ENCODE data around the gene GPC3. TPM values are rescaled to one million over a fixed set of nuclear protein-coding genes. Genes with fewer than 3 reads are reported as not detected.

GPC3 gene
- total RNA-seq, 4 donors from 2014 or later: 1.2 to 13.3 (median 8.0) TPM

DNA sequence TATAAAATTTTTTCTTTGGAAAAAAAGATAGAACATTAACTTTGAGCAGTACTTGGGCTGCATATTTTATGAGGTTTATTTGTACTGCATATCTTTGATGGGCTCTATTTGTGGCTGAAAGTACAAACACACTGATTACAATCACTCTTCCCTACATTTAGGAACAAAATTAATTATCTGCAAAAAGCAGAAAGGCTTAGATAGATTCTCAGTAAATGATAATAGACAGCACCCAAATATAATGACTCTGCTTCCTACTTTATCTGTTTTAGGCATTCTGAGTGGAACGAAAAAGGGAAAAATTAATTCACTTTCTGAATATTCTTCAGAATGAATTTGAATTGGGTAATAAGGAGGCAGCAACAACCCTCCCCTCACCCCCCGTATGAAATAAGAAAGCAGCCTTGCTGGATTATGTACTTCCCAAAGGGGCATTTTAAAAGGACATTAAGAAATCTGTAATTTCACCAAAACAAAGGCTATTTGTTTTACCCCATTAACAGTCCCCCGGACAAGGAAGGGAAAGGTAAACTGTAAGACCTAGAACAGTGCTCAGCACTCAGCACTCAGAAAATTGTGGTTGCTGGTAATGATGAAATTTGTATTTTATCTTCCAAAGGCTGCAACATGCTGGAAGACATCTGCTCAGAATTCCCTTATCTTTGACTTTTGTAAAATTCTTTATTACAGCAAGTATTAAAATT lies 242.6 kb downstream of the GPC3 start:
- Histone ChIP-seq H3K4me1 (peaks cover 0 to 5% (median 0%) of the 10 kb centered on the region in 4 donors), H3K9me3 (no peaks in the 10 kb centered on the region), H3K27ac (replicated peaks in 1 of 4) (no peak overlapping the region), H3K36me3 (no peaks in the 10 kb centered on the region), H3K4me3 (no peak overlapping the region), H3K27me3 (no peaks in the 10 kb centered on the region)
- 60% methylated on average over 3 of the region's 3 CpGs for WGBS
- TF ChIP-seq POLR2AphosphoS5 (IDR thresholded peaks at IDR 0.05) (no peak), POLR2A (IDR thresholded peaks at IDR 0.05; ENCODE audit: low read depth) (no peak), EP300 (IDR thresholded peaks at IDR 0.05) (no peak)
- TF ChIP-seq, protein P1, sequence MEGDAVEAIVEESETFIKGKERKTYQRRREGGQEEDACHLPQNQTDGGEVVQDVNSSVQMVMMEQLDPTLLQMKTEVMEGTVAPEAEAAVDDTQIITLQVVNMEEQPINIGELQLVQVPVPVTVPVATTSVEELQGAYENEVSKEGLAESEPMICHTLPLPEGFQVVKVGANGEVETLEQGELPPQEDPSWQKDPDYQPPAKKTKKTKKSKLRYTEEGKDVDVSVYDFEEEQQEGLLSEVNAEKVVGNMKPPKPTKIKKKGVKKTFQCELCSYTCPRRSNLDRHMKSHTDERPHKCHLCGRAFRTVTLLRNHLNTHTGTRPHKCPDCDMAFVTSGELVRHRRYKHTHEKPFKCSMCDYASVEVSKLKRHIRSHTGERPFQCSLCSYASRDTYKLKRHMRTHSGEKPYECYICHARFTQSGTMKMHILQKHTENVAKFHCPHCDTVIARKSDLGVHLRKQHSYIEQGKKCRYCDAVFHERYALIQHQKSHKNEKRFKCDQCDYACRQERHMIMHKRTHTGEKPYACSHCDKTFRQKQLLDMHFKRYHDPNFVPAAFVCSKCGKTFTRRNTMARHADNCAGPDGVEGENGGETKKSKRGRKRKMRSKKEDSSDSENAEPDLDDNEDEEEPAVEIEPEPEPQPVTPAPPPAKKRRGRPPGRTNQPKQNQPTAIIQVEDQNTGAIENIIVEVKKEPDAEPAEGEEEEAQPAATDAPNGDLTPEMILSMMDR (IDR thresholded peaks at IDR 0.05): no peak
- DNase-seq (ENCODE audit: extremely low spot score): no peak
- intact Hi-C loops (cut with DNase I): no loop called here

DNA sequence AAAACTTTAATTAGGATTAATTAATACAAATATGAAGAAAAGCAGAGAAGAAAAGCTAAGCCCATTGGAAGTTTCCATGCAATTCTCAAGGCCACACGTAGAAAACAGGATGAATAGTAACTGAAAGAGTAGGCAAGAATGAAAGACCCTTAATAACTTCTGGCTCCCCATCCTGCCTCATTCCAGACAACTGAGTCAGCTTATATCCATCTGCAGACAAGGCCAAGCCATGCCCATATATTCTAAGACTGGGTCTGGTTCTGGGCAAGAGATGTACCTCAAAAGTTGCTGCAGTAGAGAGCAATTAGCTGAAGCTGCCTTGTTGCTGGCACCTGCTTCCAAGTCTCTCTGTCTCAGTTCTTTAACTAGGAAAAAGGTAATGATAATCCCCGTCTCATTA lies 244.1 kb downstream of the GPC3 start:
- DNase-seq (ENCODE audit: extremely low spot score): no peak
- Histone ChIP-seq H3K4me3 (no peak overlapping the region), H3K36me3 (no peaks in the 10 kb centered on the region), H3K27me3 (no peaks in the 10 kb centered on the region), H3K27ac (replicated peaks in 1 of 4) (no peak overlapping the region), H3K4me1 (no peaks in the 10 kb centered on the region), H3K9me3 (no peaks in the 10 kb centered on the region)
- intact Hi-C loops (cut with DNase I): no loop called here
- TF ChIP-seq, protein P1 (IDR thresholded peaks at IDR 0.05): no peak
- TF ChIP-seq POLR2A (IDR thresholded peaks at IDR 0.05; ENCODE audit: low read depth) (no peak), POLR2AphosphoS5 (IDR thresholded peaks at IDR 0.05) (no peak), EP300 (IDR thresholded peaks at IDR 0.05) (no peak)
- WGBS: 73% methylated on average over 2 of the region's 2 CpGs

DNA sequence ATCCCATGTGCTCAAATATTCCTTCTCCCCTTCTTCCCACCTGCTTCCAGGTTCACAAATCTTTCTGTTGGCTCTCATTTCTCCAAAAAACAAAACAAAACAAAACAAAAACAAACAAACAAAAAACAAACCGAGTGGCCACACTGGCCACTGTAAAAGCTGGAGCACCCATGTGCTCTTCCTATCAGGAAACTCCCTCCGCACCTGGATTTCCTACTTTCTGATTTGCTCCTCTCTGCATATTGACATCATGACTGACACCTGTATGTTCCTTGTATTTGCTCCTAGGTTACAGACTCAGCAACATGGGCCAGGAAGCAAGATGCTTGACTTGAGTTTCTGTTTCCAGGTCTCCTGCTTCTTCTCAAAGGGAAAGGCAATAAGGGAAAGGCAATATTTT lies 258.8 kb downstream of the GPC3 start:
- H3K9me3 ChIP-seq: no peaks in the 10 kb centered on the region
- intact Hi-C loops (cut with DNase I): no loop called here
- H3K4me3 ChIP-seq: no peak overlapping the region
- no peaks in the 10 kb centered on the region for H3K4me1 ChIP-seq
- no peak for DNase-seq (ENCODE audit: extremely low spot score)
- H3K36me3 ChIP-seq: no peaks in the 10 kb centered on the region
- 62% methylated on average over 2 of the region's 2 CpGs for WGBS
- H3K27ac ChIP-seq (replicated peaks in 1 of 4): no peak overlapping the region
- no peak for TF ChIP-seq POLR2AphosphoS5 (IDR thresholded peaks at IDR 0.05)
- no peak for TF ChIP-seq EP300 (IDR thresholded peaks at IDR 0.05)
- no peak for TF ChIP-seq POLR2A (IDR thresholded peaks at IDR 0.05; ENCODE audit: low read depth)
- TF ChIP-seq, protein P1 (IDR thresholded peaks at IDR 0.05): no peak
- H3K27me3 ChIP-seq: no peaks in the 10 kb centered on the region

DNA sequence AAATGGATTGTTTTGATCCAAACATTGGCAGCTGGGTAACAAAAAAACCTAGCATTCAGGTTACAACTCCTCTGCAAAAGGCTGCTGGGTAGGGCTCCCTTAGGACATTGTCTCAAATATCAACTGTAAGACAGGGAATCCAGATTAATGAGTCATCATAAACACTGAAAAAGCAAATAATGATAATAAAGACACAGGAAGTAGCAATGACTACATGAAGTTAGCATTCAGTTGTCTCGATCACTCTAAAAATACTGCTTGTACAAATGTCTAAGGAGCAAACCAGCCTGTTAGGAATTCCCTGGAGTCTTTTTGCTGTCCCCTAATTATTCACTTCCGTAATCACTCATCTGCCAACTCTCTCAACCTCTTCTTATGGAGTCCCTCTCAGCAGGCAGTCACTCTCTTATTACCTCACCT lies 259.2 kb downstream of the GPC3 start:
- WGBS: 57% methylated on average over 2 of the region's 2 CpGs
- no peak overlapping the region for H3K4me3 ChIP-seq
- H3K36me3 ChIP-seq: no peaks in the 10 kb centered on the region
- intact Hi-C loops (cut with DNase I): no loop called here
- H3K4me1 ChIP-seq: no peaks in the 10 kb centered on the region
- H3K27me3 ChIP-seq: no peaks in the 10 kb centered on the region
- H3K9me3 ChIP-seq: no peaks in the 10 kb centered on the region
- H3K27ac ChIP-seq (replicated peaks in 1 of 4): no peak overlapping the region
- TF ChIP-seq, protein P1 (IDR thresholded peaks at IDR 0.05): no peak
- TF ChIP-seq POLR2AphosphoS5 (IDR thresholded peaks at IDR 0.05): no peak
- no peak for TF ChIP-seq POLR2A (IDR thresholded peaks at IDR 0.05; ENCODE audit: low read depth)
- no peak for TF ChIP-seq EP300 (IDR thresholded peaks at IDR 0.05)
- DNase-seq (ENCODE audit: extremely low spot score): no peak

DNA sequence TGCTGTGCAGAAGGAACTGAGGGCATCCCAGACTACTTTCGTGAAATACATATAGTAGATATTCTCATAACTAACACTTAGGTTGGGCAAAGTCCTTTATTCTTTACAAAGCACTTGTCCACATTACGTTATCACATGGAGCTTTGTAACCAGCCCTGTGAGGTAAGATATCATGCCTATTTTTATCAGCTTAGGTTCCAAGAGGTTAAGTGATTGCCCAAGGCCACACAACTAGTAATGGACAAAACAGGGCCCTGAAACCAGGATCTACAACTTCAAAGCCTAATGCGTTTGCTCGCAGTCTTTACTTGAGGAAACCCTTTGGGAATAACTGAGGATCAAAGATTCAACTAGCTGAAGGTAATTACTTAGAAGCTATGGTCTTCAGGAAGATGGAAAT lies 261.5 kb downstream of the GPC3 start:
- no peaks in the 10 kb centered on the region for H3K27me3 ChIP-seq
- intact Hi-C loops (cut with DNase I): no loop called here
- 86% methylated on average over 4 of the region's 4 CpGs for WGBS
- no peaks in the 10 kb centered on the region for H3K36me3 ChIP-seq
- no peak for TF ChIP-seq POLR2A (IDR thresholded peaks at IDR 0.05; ENCODE audit: low read depth)
- TF ChIP-seq POLR2AphosphoS5 (IDR thresholded peaks at IDR 0.05): no peak
- no peak for TF ChIP-seq EP300 (IDR thresholded peaks at IDR 0.05)
- TF ChIP-seq, protein P1 (IDR thresholded peaks at IDR 0.05): no peak
- no peak overlapping the region for H3K27ac ChIP-seq (replicated peaks in 1 of 4)
- H3K9me3 ChIP-seq: no peaks in the 10 kb centered on the region
- no peaks in the 10 kb centered on the region for H3K4me1 ChIP-seq
- DNase-seq (ENCODE audit: extremely low spot score): no peak
- H3K4me3 ChIP-seq: no peak overlapping the region

All from esophagus muscularis mucosa (tissue), 4 donors.